GM12874 (cell line): ENCODE data around the gene ARL13B.

Experiments used
- CTCF ChIP-seq: IDR thresholded peaks from 2 replicates; pipeline ENCODE4 v1.5.1; 2011; ENCODE audit warnings: low read depth, mild to moderate bottlenecking, control low read depth, low read length, moderate library complexity; ENCODE audit not compliant: insufficient read depth

Gene ARL13B

GRCh38 chr3:94020293-94020692 is 40.3 kb downstream of the ARL13B start:
- no peak for TF ChIP-seq CTCF

GRCh38 chr3:94024385-94024784 is 44.4 kb downstream of the ARL13B start:
- no peak for TF ChIP-seq CTCF

GRCh38 chr3:94026623-94027022 is 46.7 kb downstream of the ARL13B start:
- TF ChIP-seq CTCF = no peak

GRCh38 chr3:94028093-94028837 is 48.3 kb downstream of the ARL13B start, which contains the start of gene STX19:
Gene STX19 (minus strand): TSS chr3:94028597. CDS start chr3:94015269, 13,328 bp downstream.
- TF ChIP-seq CTCF = no peak

- peak; percentile 44; the same call in 1 of the 2 replicates for TF ChIP-seq CTCF
These were observed 57.1 kb downstream of the ARL13B start for GRCh38 chr3:94036909-94037507.

GRCh38 chr3:94043285-94043684 is 63.3 kb downstream of the ARL13B start:
- TF ChIP-seq CTCF = no peak

GRCh38 chr3:94046533-94046932 is 66.6 kb downstream of the ARL13B start:
- TF ChIP-seq CTCF = no peak
